Keratinocyte (primary cell): ENCODE results near the gene PRKCA. TPM values are rescaled to one million over a fixed set of nuclear protein-coding genes. Genes with fewer than 3 reads are reported as not detected.

Experiments used
- DNase-seq: peaks from one replicate; pipeline ENCODE4 v3.0.0-alpha.2; 2011; ENCODE audit warnings: low read depth, missing footprints, low spot score
- FAIRE-seq: peaks from 2 replicates; lab custom pipeline; 2011; peaks lifted over from hg19 to GRCh38; lab: Jason Lieb, UNC
- H2AFZ ChIP-seq: 2 replicates; pipeline ENCODE4 v1.6.0; 2012; ENCODE audit warnings: low read length, control low read depth, inconsistent platforms; ENCODE audit not compliant: control insufficient read depth
- H3K27ac ChIP-seq: 2 replicates; pipeline ENCODE4 v1.5.1; 2011; ENCODE audit warnings: low read length; ENCODE audit not compliant: control insufficient read depth, insufficient read depth
- H3K27me3 ChIP-seq: 3 replicates; pipeline ENCODE4 v1.6.0; 2011; ENCODE audit warnings: low read length; ENCODE audit not compliant: control insufficient read depth, insufficient read depth; ENCODE audit errors: extremely low read depth
- H3K36me3 ChIP-seq, 2 experiments: 2 replicates in 1 of 2; 3 replicates in 1 of 2; pipeline ENCODE4 v1.5.1; 2011; ENCODE audit warnings: low read length in 2 of 2, mild to moderate bottlenecking in 1 of 2; ENCODE audit not compliant: control insufficient read depth in 2 of 2, insufficient read depth in 2 of 2; ENCODE audit errors: extremely low read depth in 1 of 2
- H3K4me1 ChIP-seq: 3 replicates; pipeline ENCODE4 v1.5.1; 2011; ENCODE audit warnings: low read length; ENCODE audit not compliant: control insufficient read depth, insufficient read depth; ENCODE audit errors: extremely low read depth
- H3K4me2 ChIP-seq: 3 replicates; pipeline ENCODE4 v1.6.0; 2011; ENCODE audit warnings: low read depth, low read length; ENCODE audit not compliant: control insufficient read depth, insufficient read depth; ENCODE audit errors: extremely low read depth
- H3K4me3 ChIP-seq, 3 experiments: fragments of 200-600 bp in 1 of 3; sonication (generic) in 1 of 3; 2 replicates in 2 of 3; 3 replicates in 1 of 3; pipeline ENCODE4 v1.5.1; 2011 to 2016; ENCODE audit warnings: low read length in 3 of 3, mild to moderate bottlenecking in 3 of 3, control low read depth in 2 of 3, inconsistent platforms in 1 of 3, low read depth in 1 of 3, mixed read lengths in 1 of 3, mixed run types in 1 of 3, moderate library complexity in 1 of 3; ENCODE audit not compliant: control insufficient read depth in 2 of 3, insufficient read depth in 2 of 3; ENCODE audit errors: extremely low read depth in 1 of 3
- H3K79me2 ChIP-seq: 2 replicates; pipeline ENCODE4 v1.6.0; 2012; ENCODE audit warnings: low read length; ENCODE audit not compliant: control insufficient read depth, insufficient read depth
- H3K9ac ChIP-seq: 3 replicates; pipeline ENCODE4 v1.6.0; 2011; ENCODE audit warnings: low read length; ENCODE audit not compliant: control insufficient read depth, insufficient read depth; ENCODE audit errors: extremely low read depth
- H3K9me1 ChIP-seq: 3 replicates; pipeline ENCODE4 v1.6.0; 2011; ENCODE audit warnings: low read length; ENCODE audit not compliant: control insufficient read depth, insufficient read depth; ENCODE audit errors: extremely low read depth
- H3K9me3 ChIP-seq: 2 replicates; pipeline ENCODE4 v1.5.1; 2012; ENCODE audit warnings: low read depth, low read length; ENCODE audit not compliant: control insufficient read depth
- H4K20me1 ChIP-seq: 3 replicates; pipeline ENCODE4 v1.6.0; 2011; ENCODE audit warnings: low read length; ENCODE audit not compliant: control insufficient read depth, insufficient read depth; ENCODE audit errors: extremely low read depth
- CTCF ChIP-seq, 3 experiments: IDR thresholded peaks in 1 of 3; conservative IDR thresholded peaks in 1 of 3; optimal IDR thresholded peaks in 1 of 3; 2 replicates in 2 of 3; 3 replicates in 1 of 3; pipeline versions ENCODE3 to v1.5.1; 2011; ENCODE audit warnings: low read length in 3 of 3, mild to moderate bottlenecking in 3 of 3, moderate library complexity in 2 of 3, control low read depth in 1 of 3, inconsistent platforms in 1 of 3; ENCODE audit not compliant: insufficient read depth in 2 of 3; ENCODE audit errors: extremely low read depth in 1 of 3
- EZH2 ChIP-seq: IDR thresholded peaks from one replicate; pipeline ENCODE4 v1.6.1; 2012; ENCODE audit warnings: inconsistent platforms, mild to moderate bottlenecking, low read length, moderate library complexity
- dilution Hi-C: fragments of 300-500 bp; cut with MboI; formaldehyde crosslinking; loops from one replicate; pipeline ENCODE4 v1.7.0; 2020; ENCODE audit warnings: low sequenced_read_pairs; ENCODE audit not compliant: extremely low pct_ligation_motif_present
- polyA plus RNA-seq, 5 experiments: library from polyadenylated mRNA; depleted of rRNA in 3 of 5; stranded (reverse) in 3 of 5; stranded (forward) in 1 of 5; unstranded in 1 of 5; fragments of >200 nt; gene quantifications; 1 replicate in 1 of 5; 2 replicates in 3 of 5; 3 replicates in 1 of 5; pipeline versions ENCODE4 v1.2.1 to v1.2.3, GENCODE V29; 2011 to 2012; ENCODE audit warnings: missing spikeins in 2 of 5, low read depth in 1 of 5, low replicate concordance in 1 of 5

Gene PRKCA
- polyA plus RNA-seq, 1 donor (not counting 4 experiments of a cell fraction or from before 2014, with no cell fraction given), result 3.6 TPM

- Histone ChIP-seq H3K27me3 (peaks cover 37% of the 10 kb centered on the region), H3K36me3 (no peaks in the 10 kb centered on the region), H4K20me1 (no peaks in the 10 kb centered on the region), H2AFZ (no peak overlapping the region), H3K9ac (no peak overlapping the region), H3K9me3 (no peaks in the 10 kb centered on the region), H3K4me2 (no peak overlapping the region), H3K79me2 (no peaks in the 10 kb centered on the region), H3K27ac (no peak overlapping the region), H3K9me1 (no peaks in the 10 kb centered on the region), H3K4me3 (no peak overlapping the region), H3K4me1 (no peaks in the 10 kb centered on the region)
- FAIRE-seq (no peak), DNase-seq (no peak)
- dilution Hi-C loops, result no loop called here
- TF ChIP-seq CTCF (optimal IDR thresholded peaks at IDR 0.05 in 1 of 3, IDR thresholded peaks at IDR 0.05 in 1 of 3, conservative IDR thresholded peaks at IDR 0.05 in 1 of 3; ENCODE audit: extremely low read depth in 1 of 3, insufficient read depth in 2 of 3, low read length in 3 of 3), result no peak
- TF ChIP-seq EZH2, result no peak
These were observed 533.1 kb downstream of the PRKCA start for GRCh38 chr17:66835476-66835875.

- no peak for FAIRE-seq
- Histone ChIP-seq H3K4me1 (no peaks in the 10 kb centered on the region), H3K27me3 (peaks cover 36% of the 10 kb centered on the region)
These were observed 533.9 kb downstream of the PRKCA start for GRCh38 chr17:66836063-66837005.

More at GRCh38 chr17:66836063-66837005, 533.9 kb downstream of the PRKCA start:
- H3K9ac ChIP-seq, result no peak overlapping the region
- no peak overlapping the region for H3K4me2 ChIP-seq
- no peak overlapping the region for H3K4me3 ChIP-seq
- no peaks in the 10 kb centered on the region for H3K79me2 ChIP-seq
- no peak for TF ChIP-seq EZH2
- TF ChIP-seq CTCF (optimal IDR thresholded peaks at IDR 0.05 in 1 of 3, IDR thresholded peaks at IDR 0.05 in 1 of 3, conservative IDR thresholded peaks at IDR 0.05 in 1 of 3; ENCODE audit: extremely low read depth in 1 of 3, insufficient read depth in 2 of 3, low read length in 3 of 3), result no peak
- H3K36me3 ChIP-seq, result no peaks in the 10 kb centered on the region
- dilution Hi-C loops, result no loop called here
- H3K9me1 ChIP-seq, result no peaks in the 10 kb centered on the region
- no peaks in the 10 kb centered on the region for H3K9me3 ChIP-seq
- H2AFZ ChIP-seq, result no peak overlapping the region
- H3K27ac ChIP-seq, result no peak overlapping the region
- H4K20me1 ChIP-seq, result no peaks in the 10 kb centered on the region
- no peak for DNase-seq
